Suprapubic skin (tissue), 4 donors: ENCODE results near the gene AKR7A2. TPM values are rescaled to one million over a fixed set of nuclear protein-coding genes. Genes with fewer than 3 reads are reported as not detected.
"Not testable (repeated sequence)": the region's sequence is repeated elsewhere in the genome, so short reads cannot be mapped to it uniquely, and the experiment has no call there.

Experiments used
- DNase-seq, 2 donors: peaks; one replicate each; pipeline ENCODE4 v3.0.0-alpha.2; 2019; ENCODE audit warnings: low spot score in 2 of 2
- H3K27ac ChIP-seq: fragments of 200-600 bp; sonication (generic); one replicate; pipeline ENCODE4 v1.5.1; 2019
- H3K27me3 ChIP-seq: fragments of 200-600 bp; sonication (generic); one replicate; pipeline ENCODE4 v1.5.1; 2019
- H3K36me3 ChIP-seq: fragments of 200-600 bp; sonication (generic); one replicate; pipeline ENCODE4 v1.5.1; 2019
- H3K4me1 ChIP-seq: fragments of 200-600 bp; sonication (generic); one replicate; pipeline ENCODE4 v1.5.1; 2019
- H3K4me3 ChIP-seq: fragments of 200-600 bp; sonication (generic); one replicate; pipeline ENCODE4 v1.5.1; 2019; ENCODE audit warnings: mild to moderate bottlenecking
- H3K9me3 ChIP-seq: fragments of 200-600 bp; sonication (generic); one replicate; pipeline ENCODE4 v1.5.1; 2019
- EP300 ChIP-seq: sonication (generic); formaldehyde crosslinking; IDR thresholded peaks from one replicate; pipeline ENCODE4 v1.6.1; 2017; ENCODE audit warnings: antibody characterized with exemption
- POLR2A ChIP-seq, 2 donors: fragments of 450-650 bp; IDR thresholded peaks; one replicate each; pipeline ENCODE4 v1.6.1; 2017; ENCODE audit warnings: antibody characterized with exemption in 2 of 2, mild to moderate bottlenecking in 2 of 2, moderate library complexity in 2 of 2
- POLR2AphosphoS5 ChIP-seq, 3 donors: sonication (generic); formaldehyde crosslinking; IDR thresholded peaks; one replicate each; pipeline ENCODE4 v1.6.1; 2017; ENCODE audit warnings: antibody characterized with exemption in 3 of 3
- WGBS: methylation state at CpG from one replicate; pipeline ENCODE4 v1.1.5; 2018; 5-methylcytosine and 5-hydroxymethylcytosine counted together
- total RNA-seq, 4 donors: library from RNA; depleted of rRNA; stranded (reverse); fragments of >200 nt; gene quantifications; one replicate each; pipeline ENCODE4 v1.1.0, GENCODE V29; 2016
- TF ChIP-seq, protein P1 (sequence below), 2 donors: fragments of 200-600 bp in 1 of 2; fragments of 450-650 bp in 1 of 2; sonication (generic) in 1 of 2; IDR thresholded peaks; one replicate each; pipeline ENCODE4 v1.5.1; 2016 to 2019; ENCODE audit warnings: antibody characterized with exemption in 2 of 2, mild to moderate bottlenecking in 1 of 2, moderate library complexity in 1 of 2

Gene AKR7A2
- total RNA-seq, 4 donors from 2014 or later: 64.8 to 95.6 (median 69.4) TPM

DNA sequence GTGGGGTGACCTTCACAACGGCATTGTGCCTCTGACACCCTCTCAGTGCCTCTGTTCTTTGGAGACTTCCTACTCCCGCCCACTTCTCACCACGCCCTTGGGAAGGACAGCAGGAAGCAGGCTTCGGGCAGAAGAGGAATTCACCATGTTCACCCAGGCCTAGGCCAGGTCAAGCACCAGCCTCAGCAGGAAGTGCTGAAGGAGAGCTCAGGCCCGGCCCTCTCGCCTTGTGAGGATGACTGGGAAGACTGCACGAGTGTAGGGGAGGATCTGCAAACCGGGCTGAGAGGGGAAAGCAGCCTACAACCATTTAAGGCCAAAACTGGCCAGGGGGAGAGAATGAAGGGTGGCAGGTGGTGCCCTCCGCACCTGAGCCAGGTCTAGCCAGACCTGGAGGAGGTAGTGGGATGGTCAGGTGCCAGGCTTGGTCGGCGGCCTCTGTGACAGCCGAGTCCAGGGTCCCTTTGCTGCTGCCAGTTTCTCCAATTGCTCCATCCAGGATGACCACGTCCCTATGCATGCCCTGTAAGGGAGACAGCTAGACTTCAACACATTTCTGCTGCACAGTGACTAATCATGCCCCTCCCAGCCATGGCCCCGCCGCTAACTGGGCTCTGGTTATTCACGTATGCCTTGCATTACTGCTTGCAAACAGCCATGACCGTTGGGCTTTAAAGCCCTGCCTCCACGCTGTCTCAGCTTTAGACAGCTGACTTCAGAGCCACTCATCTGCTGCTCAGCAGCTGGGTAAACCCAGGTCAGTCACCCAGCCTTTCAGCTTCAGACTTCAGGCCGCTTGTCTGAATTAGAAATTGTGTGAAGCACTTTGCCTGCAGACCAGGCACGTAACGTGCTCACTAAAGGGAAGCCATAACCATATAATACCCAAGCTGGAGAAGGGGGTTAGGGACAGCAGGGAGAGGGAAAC is 51.5 kb downstream of the AKR7A2 start:
- 68% methylated on average over 17 of the region's 21 CpGs for WGBS

DNA sequence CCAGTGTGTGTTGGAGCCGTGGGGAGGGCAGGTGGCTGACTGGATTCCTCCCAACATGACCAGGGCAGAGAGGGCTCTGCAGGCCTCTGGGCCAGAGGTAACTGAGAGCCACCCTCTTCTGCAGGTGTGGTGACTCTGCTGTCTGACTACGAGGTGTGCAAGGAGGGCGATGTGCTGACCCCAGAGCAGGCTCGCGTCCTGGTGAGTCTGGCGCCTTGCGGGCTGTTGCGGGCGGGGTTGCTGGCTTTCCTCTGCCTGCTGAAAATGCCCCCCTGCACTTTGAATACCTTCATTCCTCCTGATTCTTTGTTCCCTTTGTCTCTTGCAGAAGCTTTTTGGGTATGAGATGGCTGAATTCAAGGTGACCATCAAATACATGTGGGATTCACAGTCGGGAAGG is 53.6 kb downstream of the AKR7A2 start:
- H3K4me1 ChIP-seq: peaks cover 11% of the 10 kb centered on the region
- H3K9me3 ChIP-seq: no peaks in the 10 kb centered on the region
- TF ChIP-seq POLR2AphosphoS5 (IDR thresholded peaks at IDR 0.05): no peak
- TF ChIP-seq POLR2A (IDR thresholded peaks at IDR 0.05): no peak
- TF ChIP-seq EP300: no peak
- TF ChIP-seq, protein P1, sequence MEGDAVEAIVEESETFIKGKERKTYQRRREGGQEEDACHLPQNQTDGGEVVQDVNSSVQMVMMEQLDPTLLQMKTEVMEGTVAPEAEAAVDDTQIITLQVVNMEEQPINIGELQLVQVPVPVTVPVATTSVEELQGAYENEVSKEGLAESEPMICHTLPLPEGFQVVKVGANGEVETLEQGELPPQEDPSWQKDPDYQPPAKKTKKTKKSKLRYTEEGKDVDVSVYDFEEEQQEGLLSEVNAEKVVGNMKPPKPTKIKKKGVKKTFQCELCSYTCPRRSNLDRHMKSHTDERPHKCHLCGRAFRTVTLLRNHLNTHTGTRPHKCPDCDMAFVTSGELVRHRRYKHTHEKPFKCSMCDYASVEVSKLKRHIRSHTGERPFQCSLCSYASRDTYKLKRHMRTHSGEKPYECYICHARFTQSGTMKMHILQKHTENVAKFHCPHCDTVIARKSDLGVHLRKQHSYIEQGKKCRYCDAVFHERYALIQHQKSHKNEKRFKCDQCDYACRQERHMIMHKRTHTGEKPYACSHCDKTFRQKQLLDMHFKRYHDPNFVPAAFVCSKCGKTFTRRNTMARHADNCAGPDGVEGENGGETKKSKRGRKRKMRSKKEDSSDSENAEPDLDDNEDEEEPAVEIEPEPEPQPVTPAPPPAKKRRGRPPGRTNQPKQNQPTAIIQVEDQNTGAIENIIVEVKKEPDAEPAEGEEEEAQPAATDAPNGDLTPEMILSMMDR (IDR thresholded peaks at IDR 0.05): no peak
- H3K36me3 ChIP-seq: peaks cover 58% of the 10 kb centered on the region
- no peaks in the 10 kb centered on the region for H3K27me3 ChIP-seq
- WGBS: 90% methylated on average over 9 of the region's 10 CpGs
- no peak overlapping the region for H3K4me3 ChIP-seq
- no peak for DNase-seq
- no peak overlapping the region for H3K27ac ChIP-seq

More for the DNA sequence above, 51.5 kb downstream of the AKR7A2 start:
- H3K9me3 ChIP-seq: no peaks in the 10 kb centered on the region
- TF ChIP-seq, protein P1 (IDR thresholded peaks at IDR 0.05): no peak
- no peak for TF ChIP-seq EP300
- TF ChIP-seq POLR2AphosphoS5 (IDR thresholded peaks at IDR 0.05): no peak
- no peak for TF ChIP-seq POLR2A (IDR thresholded peaks at IDR 0.05)
- H3K4me1 ChIP-seq: no peaks in the 10 kb centered on the region
- peaks cover 55% of the 10 kb centered on the region for H3K36me3 ChIP-seq
- H3K27me3 ChIP-seq: no peaks in the 10 kb centered on the region
- H3K27ac ChIP-seq: no peak overlapping the region
- H3K4me3 ChIP-seq: no peak overlapping the region
- DNase-seq: no peak

DNA sequence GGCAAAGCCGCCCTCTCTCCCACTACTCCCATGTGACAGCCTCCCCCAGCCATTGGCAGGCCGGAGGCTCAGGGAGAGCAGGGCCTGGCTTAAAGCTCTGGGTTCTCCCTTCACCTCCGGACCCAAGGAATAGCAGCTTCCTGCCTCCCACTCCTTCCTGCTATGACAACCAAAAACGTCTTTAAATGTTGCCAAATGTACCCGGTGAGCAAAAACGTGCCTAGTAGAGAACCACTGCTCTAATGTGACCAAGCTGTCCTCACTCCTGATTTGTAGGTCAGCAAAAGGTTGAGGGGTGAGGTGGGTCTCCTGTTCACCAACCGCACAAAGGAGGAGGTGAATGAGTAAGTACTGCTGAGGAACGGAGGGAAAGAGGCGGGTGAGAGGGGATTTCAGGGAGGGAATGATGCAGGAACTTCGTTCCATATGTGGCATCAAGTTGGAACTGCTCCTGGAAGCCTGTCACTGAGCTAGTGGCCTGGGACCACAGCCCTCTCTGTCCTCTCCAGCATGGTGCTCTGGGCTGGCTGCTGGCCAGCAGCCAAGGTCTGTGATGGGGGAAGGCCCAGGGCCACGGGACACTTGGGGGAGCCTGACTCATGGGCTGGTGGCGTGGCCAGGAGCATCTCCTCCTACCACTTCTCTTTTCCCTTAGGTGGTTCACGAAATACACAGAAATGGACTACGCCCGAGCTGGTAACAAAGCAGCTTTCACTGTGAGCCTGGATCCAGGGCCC is 54.6 kb downstream of the AKR7A2 start:
- WGBS: 64% methylated on average over 14 of the region's 15 CpGs
- Histone ChIP-seq H3K4me3 (no peak overlapping the region), H3K36me3 (peaks cover 58% of the 10 kb centered on the region), H3K9me3 (no peaks in the 10 kb centered on the region), H3K27me3 (no peaks in the 10 kb centered on the region), H3K4me1 (peaks cover 21% of the 10 kb centered on the region), H3K27ac (no peak overlapping the region)
- DNase-seq: no peak
- TF ChIP-seq, protein P1 (IDR thresholded peaks at IDR 0.05): no peak
- TF ChIP-seq EP300: no peak
- no peak for TF ChIP-seq POLR2AphosphoS5 (IDR thresholded peaks at IDR 0.05)
- no peak for TF ChIP-seq POLR2A (IDR thresholded peaks at IDR 0.05)

DNA sequence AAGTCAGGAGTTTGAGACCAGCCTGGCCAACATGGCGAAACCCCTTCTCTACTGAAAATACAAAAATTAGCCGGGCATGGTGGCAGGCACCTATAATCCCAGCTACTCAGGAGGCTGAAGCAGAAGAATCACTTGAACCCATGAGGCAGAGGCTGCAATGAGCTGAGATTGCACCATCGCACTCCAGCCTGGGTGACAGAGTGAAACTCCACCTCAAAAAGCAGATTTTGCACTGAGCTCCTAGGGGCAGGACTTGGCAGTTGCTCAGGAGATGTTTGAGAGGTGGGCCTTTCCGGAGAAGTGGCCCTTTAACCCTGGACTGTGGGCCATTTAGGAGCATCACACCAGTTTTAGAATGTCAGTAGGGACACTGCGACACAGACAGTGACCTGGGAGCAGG is 55.6 kb downstream of the AKR7A2 start:
- H3K27ac ChIP-seq, H3K27me3 ChIP-seq, DNase-seq, H3K9me3 ChIP-seq, H3K4me3 ChIP-seq: not testable (repeated sequence)
- Histone ChIP-seq H3K4me1 (peaks cover 22% of the 10 kb centered on the region), H3K36me3 (peaks cover 58% of the 10 kb centered on the region)
- WGBS: 89% methylated on average over 4 of the region's 5 CpGs

DNA sequence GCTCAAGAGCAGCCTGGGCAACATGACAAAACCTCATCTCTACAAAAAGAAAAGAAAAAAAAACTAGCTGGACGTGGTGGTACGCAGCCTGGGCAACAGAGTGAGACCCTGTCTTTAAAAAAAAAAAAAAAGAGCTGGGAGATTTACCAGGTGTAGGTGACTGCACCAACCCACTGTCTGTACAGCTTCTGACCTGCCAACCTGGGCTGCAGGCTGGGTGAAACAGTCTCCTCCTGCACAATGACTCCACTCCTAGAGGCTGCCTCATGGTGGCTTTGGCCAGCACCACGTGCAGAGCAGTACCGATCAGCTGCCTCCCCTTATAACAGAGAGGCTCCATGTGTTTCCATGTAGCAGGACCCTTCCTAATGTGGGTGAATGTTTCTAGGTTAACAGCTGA is 56.7 kb downstream of the AKR7A2 start:
- Histone ChIP-seq H3K36me3 (peaks cover 51% of the 10 kb centered on the region), H3K9me3 (no peaks in the 10 kb centered on the region), H3K4me1 (peaks cover 29% of the 10 kb centered on the region), H3K4me3 (no peak overlapping the region), H3K27me3 (no peaks in the 10 kb centered on the region), H3K27ac (no peak overlapping the region)
- TF ChIP-seq, protein P1 (IDR thresholded peaks at IDR 0.05): no peak
- TF ChIP-seq EP300 (no peak), POLR2A (IDR thresholded peaks at IDR 0.05) (no peak), POLR2AphosphoS5 (IDR thresholded peaks at IDR 0.05) (no peak)
- DNase-seq: no peak
- 85% methylated on average over 4 of the region's 4 CpGs for WGBS
